Liver (tissue), 2 donors: ENCODE results near the gene ASIC1.

ENCODE experiments used
- JUND ChIP-seq, 2 donors: IDR thresholded peaks; 2 replicates each; pipeline ENCODE4 v1.6.1; 2016; ENCODE audit warnings: antibody characterized with exemption in 2 of 2
- RXRA ChIP-seq, 2 donors: IDR thresholded peaks; 2 replicates each; pipeline ENCODE4 v1.6.1; 2017 to 2018; ENCODE audit warnings: antibody characterized with exemption in 2 of 2, mild to moderate bottlenecking in 1 of 2
- YY1 ChIP-seq: IDR thresholded peaks from 2 replicates; pipeline ENCODE4 v1.6.1; 2016; ENCODE audit warnings: antibody characterized with exemption, mild to moderate bottlenecking
- donor health status: healthy.

- TF ChIP-seq YY1 (no peak), JUND (IDR thresholded peaks at IDR 0.05) (no peak), RXRA (IDR thresholded peaks at IDR 0.05) (no peak)
Observed at GRCh38 chr12:50041962-50042361, 15.4 kb upstream of the ASIC1 start.
